Subcutaneous adipose tissue (tissue), 4 donors: Measurements from ENCODE around the gene PAPOLA. TPM values are rescaled to one million over a fixed set of nuclear protein-coding genes. Genes with fewer than 3 reads are reported as not detected.

Experiments used
- CTCF ChIP-seq: fragments of 450-650 bp; IDR thresholded peaks from one replicate; pipeline ENCODE4 v1.5.1; 2016; ENCODE audit warnings: low read depth, mild to moderate bottlenecking, control low read depth, antibody characterized with exemption, moderate library complexity
- total RNA-seq, 4 donors: library from RNA; depleted of rRNA; stranded (reverse); fragments of >200 nt; gene quantifications; one replicate each; pipeline ENCODE4 v1.1.0, GENCODE V29; 2016

Gene PAPOLA
- total RNA-seq, 4 donors from 2014 or later = 109 to 253 (median 132) TPM

DNA sequence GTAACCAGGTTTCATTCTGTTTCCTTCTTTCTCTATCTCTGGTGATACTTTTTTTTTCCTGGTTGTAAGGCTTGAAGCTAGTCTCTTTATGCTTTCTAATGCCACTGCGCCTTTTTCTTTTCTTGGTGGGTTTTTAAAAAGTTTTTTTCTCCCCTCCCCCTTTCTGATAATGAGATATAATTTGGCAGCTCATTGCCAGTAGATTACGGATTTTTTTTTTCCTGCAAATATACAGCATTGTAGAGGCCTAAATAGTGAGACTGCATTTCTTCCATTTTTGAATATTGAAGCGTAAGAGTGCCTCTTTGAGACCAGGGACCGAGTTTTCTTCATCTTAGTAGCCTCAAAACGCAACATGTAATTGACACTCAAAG, 1.1 kb downstream of the PAPOLA start:
- TF ChIP-seq CTCF = no peak

- TF ChIP-seq CTCF = no peak
These were observed 5.5 kb downstream of the PAPOLA start for GRCh38 chr14:96507723-96508122.

DNA sequence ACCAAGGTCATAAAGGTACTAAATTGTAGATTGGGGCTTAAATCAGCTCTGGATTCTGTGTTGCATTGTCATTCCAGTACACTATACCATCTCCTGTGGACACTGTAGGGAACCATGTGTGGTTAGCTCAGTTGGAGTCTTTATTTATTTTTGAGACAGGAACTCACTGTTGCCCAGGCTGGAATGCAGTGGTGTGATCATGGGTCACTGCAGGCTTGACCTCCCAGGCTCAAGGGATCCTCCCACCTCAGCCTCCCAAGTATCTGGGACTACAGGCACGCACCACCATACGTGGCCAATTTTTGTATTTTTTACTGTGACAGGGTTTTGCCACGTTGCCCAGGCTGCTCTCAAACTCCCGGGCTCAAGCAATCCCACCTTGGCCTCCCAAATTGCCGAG, 6.7 kb downstream of the PAPOLA start:
- no peak for TF ChIP-seq CTCF

DNA sequence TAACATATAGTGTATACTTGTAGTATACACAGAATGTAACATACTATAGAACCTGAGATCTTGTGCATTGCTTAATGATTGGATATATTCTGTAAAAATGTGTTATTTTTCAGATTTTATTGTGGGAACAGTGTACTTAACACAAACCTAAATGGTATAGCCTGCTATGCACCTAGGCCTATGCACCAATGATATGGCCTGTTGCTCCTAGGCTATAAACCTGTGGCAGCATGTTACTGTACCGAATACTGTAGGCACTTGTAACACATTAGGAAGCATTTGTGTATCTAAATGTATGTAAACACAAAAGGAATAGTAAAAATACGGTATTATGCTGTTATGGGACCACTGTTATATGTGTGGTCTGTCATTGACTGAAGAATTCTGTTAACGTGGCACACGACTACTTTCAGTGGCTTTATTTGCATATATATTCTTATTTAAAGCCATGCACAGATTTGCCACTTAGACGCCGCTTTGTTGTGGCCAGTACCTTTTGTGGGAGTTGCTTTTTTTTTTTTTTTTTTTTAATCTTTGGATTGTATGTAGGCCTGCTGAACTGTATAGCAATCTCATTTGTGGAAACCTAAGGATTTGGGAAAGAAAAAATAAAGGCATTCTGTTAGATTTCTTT, 7.4 kb downstream of the PAPOLA start:
- no peak for TF ChIP-seq CTCF

DNA sequence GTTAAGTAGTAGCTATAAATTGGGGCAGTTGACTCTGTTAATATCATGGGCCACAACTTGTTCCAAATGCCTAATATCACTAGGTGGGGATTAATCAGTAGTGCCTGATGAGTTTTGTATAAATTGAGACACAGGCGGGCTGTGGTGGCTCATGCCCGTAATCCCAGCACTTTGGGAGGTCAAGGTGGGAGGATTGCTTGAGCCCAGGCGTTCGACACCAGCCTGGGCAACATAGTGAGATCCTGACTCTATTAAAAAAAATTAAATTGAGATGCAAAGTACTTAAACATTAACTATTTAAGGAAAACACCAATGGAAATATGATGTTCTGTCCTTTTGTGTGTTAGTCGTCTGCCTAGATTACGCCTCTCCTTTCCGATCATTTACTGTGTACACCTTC, 9.0 kb downstream of the PAPOLA start:
- TF ChIP-seq CTCF = no peak

GRCh38 chr14:96511667-96512066, 9.5 kb downstream of the PAPOLA start:
- no peak for TF ChIP-seq CTCF

- TF ChIP-seq CTCF = no peak
These were observed 9.9 kb downstream of the PAPOLA start for GRCh38 chr14:96512122-96512521.
